Activated naive CD8-positive, alpha-beta T cell treated with anti-CD3 and anti-CD28 coated beads for 36 hours (primary cell): Measurements from ENCODE around the gene PLCXD1. TPM values are rescaled to one million over a fixed set of nuclear protein-coding genes. Genes with fewer than 3 reads are reported as not detected.
"Not testable (repeated sequence)": the region's sequence is repeated elsewhere in the genome, so short reads cannot be mapped to it uniquely, and the experiment has no call there.

Experiments
- DNase-seq: peaks from one replicate; pipeline ENCODE4 v3.0.0; 2021
- H3K27ac Mint-ChIP-seq: one replicate; pipeline ENCODE4 v1.8.0; 2022; ENCODE audit warnings: mild to moderate bottlenecking, moderate library complexity, mixed read lengths
- H3K27me3 Mint-ChIP-seq: one replicate; pipeline ENCODE4 v1.8.0; 2022; ENCODE audit warnings: mild to moderate bottlenecking, mixed read lengths
- H3K36me3 Mint-ChIP-seq: one replicate; pipeline ENCODE4 v1.8.0; 2021; ENCODE audit warnings: mild to moderate bottlenecking, mixed read lengths
- H3K4me1 Mint-ChIP-seq: one replicate; pipeline ENCODE4 v1.8.0; 2021; ENCODE audit warnings: mixed read lengths
- H3K4me3 Mint-ChIP-seq: one replicate; pipeline ENCODE4 v1.8.0; 2022; ENCODE audit warnings: mild to moderate bottlenecking, moderate library complexity, mixed read lengths
- H3K9me3 Mint-ChIP-seq: one replicate; pipeline ENCODE4 v1.8.0; 2022; ENCODE audit warnings: mixed read lengths
- total RNA-seq, 2 experiments: library from RNA; stranded (reverse); gene quantifications; one replicate each; pipeline ENCODE4 v1.2.3, GENCODE V29; 2021

PLCXD1 gene
- total RNA-seq, 2 experiments from 2014 or later: 43.1 to 43.8 TPM

- Mint-ChIP-seq H3K36me3 (no peaks in the 10 kb centered on the region), H3K27ac (no peak overlapping the region), H3K27me3 (no peaks in the 10 kb centered on the region), H3K4me3 (peak overlapping the region; percentile 75), H3K4me1 (peaks cover 11% of the 10 kb centered on the region), H3K9me3 (no peaks in the 10 kb centered on the region)
- no peak for DNase-seq
Observed at GRCh38 chrX:276581-277201, 4.5 kb upstream of the PLCXD1 start.

- not testable (repeated sequence) for H3K36me3 Mint-ChIP-seq, H3K27me3 Mint-ChIP-seq, H3K27ac Mint-ChIP-seq, H3K9me3 Mint-ChIP-seq, DNase-seq
- Mint-ChIP-seq H3K4me3 (peak overlapping the region; percentile 2), H3K4me1 (peaks cover 18% of the 10 kb centered on the region)
Observed at GRCh38 chrX:279757-280604, 1.2 kb upstream of the PLCXD1 start.

DNA sequence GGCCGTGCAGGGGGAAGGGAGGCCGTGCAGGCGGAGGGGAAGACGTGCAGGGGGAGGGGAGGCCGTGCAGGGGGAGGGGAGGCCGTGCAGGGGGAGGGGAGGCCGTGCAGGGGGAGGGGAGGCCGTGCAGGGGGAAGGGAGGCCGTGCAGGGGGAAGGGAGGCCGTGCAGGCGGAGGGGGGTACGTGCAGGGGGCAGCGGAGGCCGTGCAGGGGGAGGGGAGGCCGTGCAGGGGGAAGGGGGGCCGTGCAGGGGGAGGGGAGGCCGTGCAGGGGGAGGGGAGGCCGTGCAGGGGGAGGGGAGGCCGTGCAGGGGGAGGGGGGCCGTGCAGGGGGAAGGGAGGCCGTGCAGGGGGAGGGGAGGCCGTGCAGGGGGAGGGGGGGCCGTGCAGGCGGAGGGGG is 459 bp upstream of the PLCXD1 start:
- not testable (repeated sequence) for H3K27me3 Mint-ChIP-seq, H3K27ac Mint-ChIP-seq, H3K9me3 Mint-ChIP-seq, H3K4me3 Mint-ChIP-seq, DNase-seq
- Mint-ChIP-seq H3K4me1 (peaks cover 19% of the 10 kb centered on the region), H3K36me3 (peaks cover 15% of the 10 kb centered on the region)

GRCh38 chrX:282000-282681 is 960 bp downstream of the PLCXD1 start:
- peaks cover 26% of the 10 kb centered on the region for H3K4me1 Mint-ChIP-seq
- peaks cover 15% of the 10 kb centered on the region for H3K36me3 Mint-ChIP-seq
- peak overlapping the region; percentile 79 for H3K4me3 Mint-ChIP-seq
- H3K27ac Mint-ChIP-seq: peak overlapping the region; percentile 78
- H3K9me3 Mint-ChIP-seq, H3K27me3 Mint-ChIP-seq, DNase-seq: not testable (repeated sequence)

DNA sequence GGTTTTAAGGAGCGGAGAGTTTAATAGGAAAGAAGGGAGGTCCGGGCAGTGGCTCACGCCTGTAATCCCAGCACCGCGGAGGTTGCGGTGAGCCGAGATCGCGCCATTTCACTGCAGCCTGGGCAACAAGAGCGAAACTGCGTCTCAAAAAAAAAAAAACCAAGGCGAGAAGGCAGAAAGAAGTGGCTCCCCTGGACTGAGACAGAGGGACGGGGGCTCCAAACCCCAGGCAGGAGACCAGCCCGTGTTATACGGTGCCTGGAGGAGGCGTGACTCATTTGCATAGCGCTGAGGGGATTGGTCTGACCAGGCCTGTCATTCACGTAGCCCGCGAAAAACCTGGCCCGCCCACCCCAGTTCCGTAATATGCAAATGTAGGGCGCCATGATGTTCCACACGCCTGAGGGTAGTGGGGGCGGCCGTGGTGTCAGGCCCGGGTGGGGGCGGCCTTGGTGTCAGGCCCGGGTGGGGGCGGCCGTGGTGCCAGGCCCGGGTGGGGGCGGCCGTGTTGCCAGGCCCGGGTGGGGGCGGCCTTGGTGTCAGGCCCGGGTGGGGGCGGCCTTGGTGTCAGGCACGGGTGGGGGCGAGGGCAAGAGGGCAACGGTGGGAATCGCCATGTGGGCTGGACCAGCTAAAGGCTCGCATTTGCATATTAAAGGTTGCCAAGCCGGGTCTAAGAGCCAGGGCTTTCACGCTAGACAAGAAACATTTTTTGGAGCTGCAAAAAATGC is 2.1 kb downstream of the PLCXD1 start:
- peaks cover 26% of the 10 kb centered on the region for H3K4me1 Mint-ChIP-seq
- H3K36me3 Mint-ChIP-seq: peaks cover 19% of the 10 kb centered on the region
- DNase-seq: peak; percentile 90
- no peaks in the 10 kb centered on the region for H3K27me3 Mint-ChIP-seq
- H3K9me3 Mint-ChIP-seq: no peaks in the 10 kb centered on the region
- peak overlapping the region; percentile 98 for H3K27ac Mint-ChIP-seq
- H3K4me3 Mint-ChIP-seq: peak overlapping the region; percentile 90

DNA sequence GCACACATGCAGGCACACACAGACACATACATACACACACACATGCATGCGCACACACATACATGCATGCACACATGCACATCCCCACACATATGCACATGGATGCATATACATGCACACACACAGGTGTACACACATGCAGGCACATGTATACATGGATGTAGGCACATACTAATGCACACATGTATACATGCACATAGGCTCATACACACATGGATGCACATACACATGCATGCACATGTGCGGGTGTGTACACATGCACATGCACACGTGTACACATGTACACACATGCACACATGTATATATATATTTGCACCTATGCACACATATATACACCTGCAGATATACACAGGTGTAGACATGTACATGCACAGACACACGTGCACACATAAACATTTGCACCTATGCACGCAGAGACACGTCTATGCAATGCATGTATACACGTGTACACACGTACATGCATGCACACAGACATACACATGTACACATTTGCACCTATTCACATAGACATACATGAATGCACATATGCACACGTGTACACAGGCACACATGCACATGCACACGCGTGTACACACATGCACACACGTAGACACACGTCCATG is 4.0 kb downstream of the PLCXD1 start:
- Mint-ChIP-seq H3K9me3 (no peaks in the 10 kb centered on the region), H3K4me3 (no peak overlapping the region), H3K4me1 (peaks cover 18% of the 10 kb centered on the region), H3K36me3 (peaks cover 25% of the 10 kb centered on the region), H3K27me3 (no peaks in the 10 kb centered on the region), H3K27ac (no peak overlapping the region)
- DNase-seq: no peak

DNA sequence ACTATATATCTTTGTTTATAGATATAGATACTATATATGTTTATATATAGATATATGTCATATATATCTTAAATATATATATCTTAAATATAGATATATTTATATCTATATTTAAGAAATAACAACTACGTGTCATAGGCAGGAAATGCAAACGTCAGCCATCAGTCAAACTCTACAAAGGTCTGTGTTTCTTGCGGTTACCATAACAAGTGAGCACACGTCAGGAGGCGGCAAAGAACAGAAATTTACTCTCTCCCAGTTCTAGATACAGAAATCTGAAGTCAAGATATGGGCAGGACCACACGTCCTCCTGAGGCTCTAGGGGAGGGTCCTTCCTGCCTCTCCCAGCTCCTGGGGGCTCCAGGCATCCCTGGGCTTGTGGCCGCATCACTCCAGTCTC is 6.5 kb downstream of the PLCXD1 start:
- peaks cover 44% of the 10 kb centered on the region for H3K36me3 Mint-ChIP-seq
- no peak overlapping the region for H3K27ac Mint-ChIP-seq
- no peak overlapping the region for H3K4me3 Mint-ChIP-seq
- DNase-seq: no peak
- H3K4me1 Mint-ChIP-seq: peaks cover 15% of the 10 kb centered on the region
- H3K27me3 Mint-ChIP-seq: no peaks in the 10 kb centered on the region
- no peaks in the 10 kb centered on the region for H3K9me3 Mint-ChIP-seq

DNA sequence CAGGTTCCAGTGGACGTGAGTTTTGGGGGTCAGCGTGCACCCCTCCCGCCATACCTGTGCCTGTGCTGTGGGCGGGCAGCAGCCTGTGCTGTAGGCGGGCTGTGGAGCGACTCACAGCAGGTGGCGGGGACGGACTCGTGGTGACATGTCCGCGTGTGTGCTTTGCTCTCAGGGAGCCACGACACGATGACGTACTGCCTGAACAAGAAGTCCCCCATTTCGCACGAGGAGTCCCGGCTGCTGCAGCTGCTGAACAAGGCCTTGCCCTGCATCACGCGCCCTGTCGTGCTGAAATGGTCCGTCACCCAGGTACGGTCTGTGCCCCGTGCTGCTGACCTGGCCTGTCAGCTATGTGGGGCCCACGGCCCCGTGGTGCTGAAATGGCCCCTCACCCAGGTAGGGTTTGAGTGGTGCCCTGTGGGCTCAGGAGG is 7.4 kb downstream of the PLCXD1 start:
- no peak overlapping the region for H3K27ac Mint-ChIP-seq
- no peak overlapping the region for H3K4me3 Mint-ChIP-seq
- H3K9me3 Mint-ChIP-seq: no peaks in the 10 kb centered on the region
- H3K27me3 Mint-ChIP-seq: no peaks in the 10 kb centered on the region
- H3K36me3 Mint-ChIP-seq: peaks cover 52% of the 10 kb centered on the region
- H3K4me1 Mint-ChIP-seq: peaks cover 13% of the 10 kb centered on the region
- DNase-seq: no peak

GRCh38 chrX:290476-291166 is 9.4 kb downstream of the PLCXD1 start:
- H3K9me3 Mint-ChIP-seq: no peaks in the 10 kb centered on the region
- no peak for DNase-seq
- no peak overlapping the region for H3K27ac Mint-ChIP-seq
- H3K4me1 Mint-ChIP-seq: peaks cover 7% of the 10 kb centered on the region
- H3K36me3 Mint-ChIP-seq: peaks cover 39% of the 10 kb centered on the region
- no peak overlapping the region for H3K4me3 Mint-ChIP-seq
- H3K27me3 Mint-ChIP-seq: no peaks in the 10 kb centered on the region

GRCh38 chrX:291411-291901 is 10.3 kb downstream of the PLCXD1 start:
- Mint-ChIP-seq H3K4me3 (no peak overlapping the region), H3K27me3 (no peaks in the 10 kb centered on the region), H3K9me3 (no peaks in the 10 kb centered on the region), H3K27ac (no peak overlapping the region), H3K4me1 (peaks cover 3% of the 10 kb centered on the region), H3K36me3 (peaks cover 43% of the 10 kb centered on the region)
- DNase-seq: no peak

GRCh38 chrX:292900-293897 is 12.0 kb downstream of the PLCXD1 start:
- H3K4me1 Mint-ChIP-seq: no peaks in the 10 kb centered on the region
- DNase-seq: no peak
- no peak overlapping the region for H3K27ac Mint-ChIP-seq
- H3K36me3 Mint-ChIP-seq: peaks cover 43% of the 10 kb centered on the region
- H3K4me3 Mint-ChIP-seq: no peak overlapping the region
- H3K27me3 Mint-ChIP-seq: no peaks in the 10 kb centered on the region
- no peaks in the 10 kb centered on the region for H3K9me3 Mint-ChIP-seq

GRCh38 chrX:295136-295535 is 14.0 kb downstream of the PLCXD1 start:
- Mint-ChIP-seq H3K4me3 (no peak overlapping the region), H3K27ac (no peak overlapping the region), H3K36me3 (peaks cover 44% of the 10 kb centered on the region), H3K4me1 (no peaks in the 10 kb centered on the region), H3K27me3 (no peaks in the 10 kb centered on the region), H3K9me3 (no peaks in the 10 kb centered on the region)
- DNase-seq: no peak

DNA sequence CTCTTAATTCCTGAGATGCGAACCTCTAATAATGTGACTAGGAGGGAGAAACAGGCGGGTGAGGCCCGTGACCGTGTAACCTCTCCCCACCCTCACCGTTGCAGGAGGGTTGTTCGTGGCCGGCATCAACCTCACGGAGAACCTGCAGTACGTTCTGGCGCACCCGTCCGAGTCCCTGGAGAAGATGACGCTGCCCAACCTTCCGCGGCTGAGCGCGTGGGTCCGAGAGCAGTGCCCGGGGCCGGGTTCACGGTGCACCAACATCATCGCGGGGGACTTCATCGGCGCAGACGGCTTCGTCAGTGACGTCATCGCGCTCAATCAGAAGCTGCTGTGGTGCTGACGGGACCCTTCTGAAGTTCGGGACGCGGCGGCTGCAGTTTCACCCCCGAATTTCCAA is 17.8 kb downstream of the PLCXD1 start:
- DNase-seq: no peak
- peaks cover 2% of the 10 kb centered on the region for H3K9me3 Mint-ChIP-seq

More for the DNA sequence above, 17.8 kb downstream of the PLCXD1 start:
- H3K27me3 Mint-ChIP-seq: no peaks in the 10 kb centered on the region
- peaks cover 37% of the 10 kb centered on the region for H3K36me3 Mint-ChIP-seq
- no peaks in the 10 kb centered on the region for H3K4me1 Mint-ChIP-seq
- no peak overlapping the region for H3K27ac Mint-ChIP-seq
- no peak overlapping the region for H3K4me3 Mint-ChIP-seq
